Spleen (tissue), 7 donors: ENCODE data around the gene MYO1D.

ENCODE experiments used
- POLR2A ChIP-seq, 3 donors: fragments of 450-650 bp; IDR thresholded peaks; one replicate each; pipeline ENCODE4 v1.5.1; 2017; ENCODE audit warnings: antibody characterized with exemption in 3 of 3, mild to moderate bottlenecking in 1 of 3
- POLR2AphosphoS5 ChIP-seq, 3 donors: sonication (generic); formaldehyde crosslinking; IDR thresholded peaks; one replicate each; pipeline ENCODE4 v1.5.1; 2017; ENCODE audit warnings: antibody characterized with exemption in 3 of 3
- TF ChIP-seq, protein P1 (sequence below), 11 experiments: fragments of 200-600 bp in 7 of 11; fragments of 450-650 bp in 4 of 11; sonication (generic) in 4 of 11; IDR thresholded peaks in 8 of 11; conservative IDR thresholded peaks in 3 of 11; 1 replicate in 7 of 11; 2 replicates in 4 of 11; pipeline versions ENCODE4 v1.4.0 to v1.8.0; 2016 to 2021; ENCODE audit warnings: antibody characterized with exemption in 11 of 11, inconsistent platforms in 4 of 11, mild to moderate bottlenecking in 1 of 11
- donor health status: DM: no; HTN: no; CAD: no; lungs with moderate emphysema.
- donor health status: DM: no; HTN: no; CAD: no.
- donor health status: DM: no; HTN: no; CAD: no.

GRCh38 chr17:32777436-32777835, 99.5 kb downstream of the MYO1D start:
- TF ChIP-seq, protein P1, sequence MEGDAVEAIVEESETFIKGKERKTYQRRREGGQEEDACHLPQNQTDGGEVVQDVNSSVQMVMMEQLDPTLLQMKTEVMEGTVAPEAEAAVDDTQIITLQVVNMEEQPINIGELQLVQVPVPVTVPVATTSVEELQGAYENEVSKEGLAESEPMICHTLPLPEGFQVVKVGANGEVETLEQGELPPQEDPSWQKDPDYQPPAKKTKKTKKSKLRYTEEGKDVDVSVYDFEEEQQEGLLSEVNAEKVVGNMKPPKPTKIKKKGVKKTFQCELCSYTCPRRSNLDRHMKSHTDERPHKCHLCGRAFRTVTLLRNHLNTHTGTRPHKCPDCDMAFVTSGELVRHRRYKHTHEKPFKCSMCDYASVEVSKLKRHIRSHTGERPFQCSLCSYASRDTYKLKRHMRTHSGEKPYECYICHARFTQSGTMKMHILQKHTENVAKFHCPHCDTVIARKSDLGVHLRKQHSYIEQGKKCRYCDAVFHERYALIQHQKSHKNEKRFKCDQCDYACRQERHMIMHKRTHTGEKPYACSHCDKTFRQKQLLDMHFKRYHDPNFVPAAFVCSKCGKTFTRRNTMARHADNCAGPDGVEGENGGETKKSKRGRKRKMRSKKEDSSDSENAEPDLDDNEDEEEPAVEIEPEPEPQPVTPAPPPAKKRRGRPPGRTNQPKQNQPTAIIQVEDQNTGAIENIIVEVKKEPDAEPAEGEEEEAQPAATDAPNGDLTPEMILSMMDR (IDR thresholded peaks at IDR 0.05 in 8 of 11, conservative IDR thresholded peaks at IDR 0.05 in 3 of 11) = no peak
- TF ChIP-seq POLR2AphosphoS5 (IDR thresholded peaks at IDR 0.05) (no peak), POLR2A (IDR thresholded peaks at IDR 0.05) (no peak)
